HepG2 (cell line): ENCODE results near the gene SAPCD1. TPM values are rescaled to one million over a fixed set of nuclear protein-coding genes. Genes with fewer than 3 reads are reported as not detected.

ENCODE experiments used
- ATF7-NPFF ChIP-seq: sonication (generic); formaldehyde crosslinking; IDR thresholded peaks from 2 replicates; pipeline ENCODE4 v1.8.1; 2023; ENCODE audit warnings: mild to moderate bottlenecking, low read depth, missing genetic modification reagents, moderate library complexity
- GFI1 ChIP-seq: sonication (generic); formaldehyde crosslinking; IDR thresholded peaks from 2 replicates; pipeline ENCODE4 v1.5.0; 2020; ENCODE audit warnings: missing genetic modification reagents, mild to moderate bottlenecking, borderline replicate concordance
- HDAC1 ChIP-seq: sonication (generic); formaldehyde crosslinking; IDR thresholded peaks from 2 replicates; pipeline ENCODE4 v1.5.1; 2020; ENCODE audit warnings: mild to moderate bottlenecking, missing genetic modification reagents
- HMGXB3 ChIP-seq: sonication (generic); formaldehyde crosslinking; IDR thresholded peaks from 2 replicates; pipeline ENCODE4 v1.4.0; 2020; ENCODE audit warnings: missing genetic modification reagents, borderline replicate concordance
- HNF1B ChIP-seq: sonication (generic); formaldehyde crosslinking; IDR thresholded peaks from 2 replicates; pipeline ENCODE4 v1.5.1; 2020; ENCODE audit warnings: mild to moderate bottlenecking, moderate library complexity, missing genetic modification reagents
- KMT2B ChIP-seq: IDR thresholded peaks from 2 replicates; pipeline ENCODE4 v1.6.1; 2016; ENCODE audit warnings: missing genetic modification reagents, missing compliant biosample characterization
- MEIS1 ChIP-seq: sonication (generic); formaldehyde crosslinking; IDR thresholded peaks from 2 replicates; pipeline ENCODE4 v1.9.0; 2021; ENCODE audit warnings: mild to moderate bottlenecking, missing genetic modification reagents, moderate library complexity, borderline replicate concordance
- NFIB ChIP-seq: sonication (generic); formaldehyde crosslinking; IDR thresholded peaks from 2 replicates; pipeline ENCODE4 v1.9.0; 2021; ENCODE audit warnings: missing genetic modification reagents, mild to moderate bottlenecking, borderline replicate concordance
- NR0B2 ChIP-seq: sonication (generic); formaldehyde crosslinking; IDR thresholded peaks from 2 replicates; pipeline ENCODE4 v1.4.0; 2020; ENCODE audit warnings: mild to moderate bottlenecking, missing genetic modification reagents
- PITX1 ChIP-seq: sonication (generic); formaldehyde crosslinking; IDR thresholded peaks from 2 replicates; pipeline ENCODE4 v1.5.1; 2020; ENCODE audit warnings: mild to moderate bottlenecking, missing genetic modification reagents
- SRY ChIP-seq: sonication (generic); formaldehyde crosslinking; IDR thresholded peaks from 2 replicates; pipeline ENCODE4 v1.8.0; 2022; ENCODE audit warnings: mild to moderate bottlenecking, missing genetic modification reagents
- TBX2 ChIP-seq: sonication (generic); formaldehyde crosslinking; IDR thresholded peaks from 2 replicates; pipeline ENCODE4 v1.5.0; 2020; ENCODE audit warnings: missing genetic modification reagents, mild to moderate bottlenecking, borderline replicate concordance
- ZFX ChIP-seq: sonication (generic); formaldehyde crosslinking; IDR thresholded peaks from 2 replicates; pipeline ENCODE4 v1.4.0; 2020; ENCODE audit warnings: mild to moderate bottlenecking, low read depth, missing genetic modification reagents, moderate library complexity
- ZNF17 ChIP-seq: sonication (generic); formaldehyde crosslinking; IDR thresholded peaks from 2 replicates; pipeline ENCODE4 v1.5.0; 2020; ENCODE audit warnings: mild to moderate bottlenecking, missing genetic modification reagents
- ZNF335 ChIP-seq: sonication (generic); formaldehyde crosslinking; IDR thresholded peaks from 2 replicates; pipeline ENCODE4 v1.4.0; 2020; ENCODE audit warnings: missing genetic modification reagents
- ZNF343 ChIP-seq: sonication (generic); formaldehyde crosslinking; IDR thresholded peaks from 2 replicates; pipeline ENCODE4 v1.4.0; 2020; ENCODE audit warnings: mild to moderate bottlenecking, missing genetic modification reagents
- ZNF414 ChIP-seq: sonication (generic); formaldehyde crosslinking; IDR thresholded peaks from 2 replicates; pipeline ENCODE4 v1.5.0; 2020; ENCODE audit warnings: missing genetic modification reagents
- ZNF510 ChIP-seq: sonication (generic); formaldehyde crosslinking; IDR thresholded peaks from 2 replicates; pipeline ENCODE4 v1.4.0; 2020; ENCODE audit warnings: low read depth, mild to moderate bottlenecking, missing genetic modification reagents
- ZNF761 ChIP-seq: sonication (generic); formaldehyde crosslinking; conservative IDR thresholded peaks from 2 replicates; pipeline ENCODE4 v1.4.0; 2020; ENCODE audit warnings: mild to moderate bottlenecking, missing genetic modification reagents
- ZNF788 ChIP-seq: sonication (generic); formaldehyde crosslinking; IDR thresholded peaks from 2 replicates; pipeline ENCODE4 v1.5.0; 2020; ENCODE audit warnings: mild to moderate bottlenecking, missing genetic modification reagents, borderline replicate concordance
- ZNF883 ChIP-seq: sonication (generic); formaldehyde crosslinking; IDR thresholded peaks from 2 replicates; pipeline ENCODE4 v1.5.1; 2020; ENCODE audit warnings: mild to moderate bottlenecking, missing genetic modification reagents; ENCODE audit errors: not compliant biosample characterization
- polyA plus RNA-seq, 8 experiments: library from polyadenylated mRNA; depleted of rRNA in 3 of 8; stranded (reverse) in 7 of 8; unstranded in 1 of 8; fragments of >200 nt; fragmentation: Illumina TruSeq in 4 of 8; extraction: Trizol in 4 of 8; gene quantifications; 2 replicates each; pipeline versions ENCODE4 v1.2.1 to v1.2.3, GENCODE V29; 2011 to 2016; ENCODE audit warnings: low read depth in 4 of 8, missing spikeins in 1 of 8, mixed read lengths in 1 of 8; ENCODE audit not compliant: insufficient read depth in 1 of 8
- total RNA-seq, 5 experiments: library from RNA; depleted of rRNA; stranded (reverse); fragments of >200 nt; fragmentation: Illumina TruSeq; extraction: Trizol; gene quantifications; 2 replicates each; pipeline ENCODE4 v1.2.3, GENCODE V29; 2016; ENCODE audit warnings: low read depth in 1 of 5

Gene SAPCD1
- total and polyA plus RNA-seq, 2 of the 13 experiments (the other 11 are each of a cell fraction or from before 2014, with no cell fraction given): 2.5 to 3.9 TPM

GRCh38 chr6:31775633-31776484, 13.4 kb downstream of the SAPCD1 start (continued):
- TF ChIP-seq ZNF414 (CRISPR knock-in tag): 0 out of 2 replicates have a peak, but pooled peaks have one; percentile 53
- TF ChIP-seq ZNF510 (CRISPR knock-in tag): 0 out of 2 replicates have a peak, but pooled peaks have one; percentile 45
- no peak for TF ChIP-seq KMT2B (CRISPR knock-in tag)
- no peak for TF ChIP-seq MEIS1 (CRISPR knock-in tag)
- peak; percentile 9; the same call in 1 of the 2 replicates for TF ChIP-seq HDAC1 (CRISPR knock-in tag)
- peak; percentile 35; the same call in 1 of the 2 replicates for TF ChIP-seq PITX1 (CRISPR knock-in tag)
- TF ChIP-seq TBX2 (CRISPR knock-in tag): peak; percentile 66
- no peak for TF ChIP-seq HMGXB3 (CRISPR knock-in tag)
- TF ChIP-seq ZNF883 (CRISPR knock-in tag): peak; percentile 36
- TF ChIP-seq ZNF788: no peak; the same call in 1 of the 2 replicates
- TF ChIP-seq NR0B2 (CRISPR knock-in tag): 0 out of 2 replicates have a peak, but pooled peaks have one; percentile 27
- TF ChIP-seq ZNF17 (CRISPR knock-in tag): no peak
- TF ChIP-seq HNF1B (CRISPR knock-in tag): peak; percentile 16; the same call in 1 of the 2 replicates
- no peak for TF ChIP-seq NFIB (CRISPR knock-in tag)
- TF ChIP-seq SRY (CRISPR knock-in tag): 0 out of 2 replicates have a peak, but pooled peaks have one; percentile 34
- TF ChIP-seq ZNF761 (CRISPR knock-in tag): 0 out of 2 replicates have a peak, but pooled peaks have one; percentile 21
- no peak for TF ChIP-seq GFI1 (CRISPR knock-in tag)
- 0 out of 2 replicates have a peak, but pooled peaks have one; percentile 33 for TF ChIP-seq ATF7-NPFF (CRISPR knock-in tag)
- peak; percentile 46; the same call in 1 of the 2 replicates for TF ChIP-seq ZNF335 (CRISPR knock-in tag)
- peak; percentile 26; the same call in 1 of the 2 replicates for TF ChIP-seq ZFX
- 0 out of 2 replicates have a peak, but pooled peaks have one; percentile 6 for TF ChIP-seq ZNF343 (CRISPR knock-in tag)
